Activated B cell treated with CpG ODN at 0.5 μM for 24 hours (primary cell): ENCODE data around the gene DMRTB1. TPM values are rescaled to one million over a fixed set of nuclear protein-coding genes. Genes with fewer than 3 reads are reported as not detected.

ENCODE experiments used
- ATAC-seq: fragments of 200-7000 bp; cut with Tn5 transposase; one replicate; pipeline ENCODE4 v1.10.0; 2021; ENCODE audit warnings: low read depth, mild to moderate bottlenecking, moderate library complexity
- CTCF ChIA-PET: fragments of 350-600 bp; sonication (Branson Sonifier 250); formaldehyde crosslinking; loops from one replicate; lab custom pipeline; 2021; ENCODE audit warnings: antibody characterized with exemption; lab: Charles Lee
- POLR2A ChIA-PET: fragments of 350-600 bp; sonication (Branson Sonifier 250); formaldehyde crosslinking; loops from one replicate; lab custom pipeline; 2021; ENCODE audit warnings: antibody characterized with exemption; lab: Charles Lee
- DNase-seq: peaks from one replicate; pipeline ENCODE4 v3.0.0; 2022
- H3K27ac Mint-ChIP-seq: one replicate; pipeline ENCODE4 v1.8.0; 2020; ENCODE audit warnings: mixed read lengths
- H3K27me3 Mint-ChIP-seq: one replicate; pipeline ENCODE4 v1.8.0; 2021; ENCODE audit warnings: mixed read lengths
- H3K36me3 Mint-ChIP-seq: one replicate; pipeline ENCODE4 v1.8.0; 2021; ENCODE audit warnings: low read depth, mixed read lengths
- H3K4me1 Mint-ChIP-seq: one replicate; pipeline ENCODE4 v1.8.0; 2021; ENCODE audit warnings: mixed read lengths
- H3K4me3 Mint-ChIP-seq: one replicate; pipeline ENCODE4 v1.8.0; 2020; ENCODE audit warnings: mild to moderate bottlenecking, mixed read lengths
- H3K9me3 Mint-ChIP-seq: one replicate; pipeline ENCODE4 v1.8.0; 2020; ENCODE audit warnings: mixed read lengths
- intact Hi-C: fragments of 100-400 bp; cut with micrococcal nuclease; formaldehyde crosslinking; loops from one replicate; pipeline ENCODE4 v1.15.1; 2024
- total RNA-seq: library from RNA; stranded (reverse); gene quantifications from 2 replicates; pipeline ENCODE4 v1.2.3, GENCODE V29; 2022
- TF ChIP-seq, protein P1 (sequence below): fragments of 200-600 bp; IDR thresholded peaks from one replicate; pipeline ENCODE4 v1.8.0; 2022; ENCODE audit warnings: antibody characterized with exemption, mild to moderate bottlenecking

Gene DMRTB1
- total RNA-seq, 1 donor from 2014 or later: not detected

DNA sequence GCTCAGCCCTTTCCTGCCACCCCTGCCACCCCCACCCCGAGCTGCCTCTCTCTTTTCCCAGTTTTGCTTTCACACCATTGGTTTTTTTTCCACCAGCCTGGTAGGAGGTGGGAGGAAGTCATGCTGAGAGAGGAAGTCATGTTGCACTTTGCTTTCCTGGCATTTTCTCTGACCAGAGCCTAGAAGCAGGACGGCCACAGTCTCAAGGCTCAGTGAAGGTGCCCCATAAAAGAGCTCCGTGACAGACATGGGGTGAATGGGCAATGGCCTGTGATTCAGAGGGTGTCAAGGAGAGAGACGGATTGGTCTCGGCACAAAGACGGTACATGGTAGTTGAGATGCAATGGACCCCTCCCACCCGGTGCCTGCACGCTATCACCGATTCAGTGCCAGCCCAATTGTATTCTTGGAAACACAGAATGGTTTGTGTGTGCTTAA is 42.1 kb upstream of the DMRTB1 start:
- TF ChIP-seq, protein P1, sequence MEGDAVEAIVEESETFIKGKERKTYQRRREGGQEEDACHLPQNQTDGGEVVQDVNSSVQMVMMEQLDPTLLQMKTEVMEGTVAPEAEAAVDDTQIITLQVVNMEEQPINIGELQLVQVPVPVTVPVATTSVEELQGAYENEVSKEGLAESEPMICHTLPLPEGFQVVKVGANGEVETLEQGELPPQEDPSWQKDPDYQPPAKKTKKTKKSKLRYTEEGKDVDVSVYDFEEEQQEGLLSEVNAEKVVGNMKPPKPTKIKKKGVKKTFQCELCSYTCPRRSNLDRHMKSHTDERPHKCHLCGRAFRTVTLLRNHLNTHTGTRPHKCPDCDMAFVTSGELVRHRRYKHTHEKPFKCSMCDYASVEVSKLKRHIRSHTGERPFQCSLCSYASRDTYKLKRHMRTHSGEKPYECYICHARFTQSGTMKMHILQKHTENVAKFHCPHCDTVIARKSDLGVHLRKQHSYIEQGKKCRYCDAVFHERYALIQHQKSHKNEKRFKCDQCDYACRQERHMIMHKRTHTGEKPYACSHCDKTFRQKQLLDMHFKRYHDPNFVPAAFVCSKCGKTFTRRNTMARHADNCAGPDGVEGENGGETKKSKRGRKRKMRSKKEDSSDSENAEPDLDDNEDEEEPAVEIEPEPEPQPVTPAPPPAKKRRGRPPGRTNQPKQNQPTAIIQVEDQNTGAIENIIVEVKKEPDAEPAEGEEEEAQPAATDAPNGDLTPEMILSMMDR: no peak
- H3K4me3 Mint-ChIP-seq: no peak overlapping the region
- ATAC-seq (no peak), DNase-seq (no peak)
- H3K27me3 Mint-ChIP-seq: peaks cover 21% of the 10 kb centered on the region
- no peaks in the 10 kb centered on the region for H3K4me1 Mint-ChIP-seq
- no peak overlapping the region for H3K27ac Mint-ChIP-seq
- intact Hi-C loops: no loop called here
- ChIA-PET POLR2A (no interaction called here), CTCF (no interaction called here)
- peaks cover 9% of the 10 kb centered on the region for H3K9me3 Mint-ChIP-seq
- H3K36me3 Mint-ChIP-seq: no peaks in the 10 kb centered on the region

DNA sequence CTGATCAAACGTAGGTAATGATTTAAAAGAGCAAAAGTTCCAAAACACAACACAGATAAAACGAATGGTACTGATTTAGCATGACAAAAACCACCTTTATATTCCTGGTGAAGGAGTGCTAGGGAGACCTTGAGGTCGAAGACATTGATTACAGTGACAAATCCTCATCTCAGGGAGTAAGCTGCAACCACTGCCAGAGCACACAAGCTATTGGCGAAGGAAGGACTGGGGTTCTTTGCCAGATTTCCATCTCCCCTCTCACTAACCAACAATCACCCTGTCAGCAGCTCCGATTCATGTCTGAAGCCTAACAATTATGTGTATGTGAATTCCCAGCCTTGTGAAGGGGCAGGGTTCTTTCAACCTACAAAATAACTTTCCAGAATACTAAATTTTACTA is 40.2 kb upstream of the DMRTB1 start:
- Mint-ChIP-seq H3K36me3 (no peaks in the 10 kb centered on the region), H3K27ac (no peak overlapping the region), H3K9me3 (peaks cover 9% of the 10 kb centered on the region), H3K4me3 (no peak overlapping the region), H3K27me3 (peaks cover 22% of the 10 kb centered on the region), H3K4me1 (no peaks in the 10 kb centered on the region)
- intact Hi-C loops: no loop called here
- CTCF ChIA-PET: no interaction called here
- TF ChIP-seq, protein P1: no peak
- POLR2A ChIA-PET: no interaction called here
- ATAC-seq (no peak), DNase-seq (no peak)

GRCh38 chr1:53420341-53420740 is 38.9 kb upstream of the DMRTB1 start:
- Mint-ChIP-seq H3K9me3 (peaks cover 9% of the 10 kb centered on the region), H3K27ac (no peak overlapping the region), H3K4me3 (no peak overlapping the region), H3K4me1 (no peaks in the 10 kb centered on the region), H3K36me3 (no peaks in the 10 kb centered on the region), H3K27me3 (peaks cover 24% of the 10 kb centered on the region)
- DNase-seq (no peak), ATAC-seq (no peak)
- intact Hi-C loops: loop anchor here (1.0 kb wide), 1 partner anchor 12 kb away; no protein-coding TSS in a partner anchor
- TF ChIP-seq, protein P1: no peak
- POLR2A ChIA-PET: interaction anchor here (0.5 kb wide), 1 partner anchor 142 kb away, joined by 3 read pairs; no protein-coding TSS in a partner anchor
- CTCF ChIA-PET: no interaction called here

DNA sequence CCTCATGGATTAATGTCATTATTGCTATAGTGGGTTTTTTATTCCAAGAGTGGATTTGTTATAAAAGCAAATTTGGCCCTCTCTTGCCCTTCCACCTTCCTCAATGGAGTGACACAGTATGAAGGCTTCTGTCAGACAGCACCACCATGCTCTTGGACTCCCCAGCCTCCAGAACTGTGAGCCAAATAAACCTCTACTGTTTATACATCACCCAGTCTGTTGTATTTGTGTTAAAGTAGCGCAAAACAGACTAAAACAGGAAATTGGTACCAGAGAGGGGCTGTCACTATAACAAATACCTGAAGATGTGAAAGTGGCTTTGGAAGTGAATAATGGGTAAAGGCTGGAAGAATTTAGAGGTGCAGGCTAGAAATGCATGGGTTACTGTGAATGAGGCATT is 38.0 kb upstream of the DMRTB1 start:
- no peak overlapping the region for H3K27ac Mint-ChIP-seq
- POLR2A ChIA-PET: no interaction called here
- intact Hi-C loops: no loop called here
- no peaks in the 10 kb centered on the region for H3K36me3 Mint-ChIP-seq
- H3K4me1 Mint-ChIP-seq: no peaks in the 10 kb centered on the region
- TF ChIP-seq, protein P1: no peak
- DNase-seq (no peak), ATAC-seq (no peak)
- CTCF ChIA-PET: no interaction called here
- peaks cover 30% of the 10 kb centered on the region for H3K27me3 Mint-ChIP-seq
- H3K9me3 Mint-ChIP-seq: peaks cover 9% of the 10 kb centered on the region
- no peak overlapping the region for H3K4me3 Mint-ChIP-seq

- H3K9me3 Mint-ChIP-seq: peaks cover 3% of the 10 kb centered on the region
- CTCF ChIA-PET: no interaction called here
- no peak overlapping the region for H3K4me3 Mint-ChIP-seq
- no peaks in the 10 kb centered on the region for H3K4me1 Mint-ChIP-seq
- DNase-seq: no peak
- TF ChIP-seq, protein P1: no peak
- H3K27ac Mint-ChIP-seq: no peak overlapping the region
- H3K27me3 Mint-ChIP-seq: peaks cover 26% of the 10 kb centered on the region
- intact Hi-C loops: no loop called here
- H3K36me3 Mint-ChIP-seq: no peaks in the 10 kb centered on the region
- POLR2A ChIA-PET: no interaction called here
- ATAC-seq: no peak
These were observed 28.9 kb upstream of the DMRTB1 start for GRCh38 chr1:53430261-53430660.
